Right renal pelvis (tissue), 4 donors: ENCODE measurements around the gene YARS1. TPM values are rescaled to one million over a fixed set of nuclear protein-coding genes. Genes with fewer than 3 reads are reported as not detected.

ENCODE experiments used
- DNase-seq, 4 donors: peaks; one replicate each; pipeline ENCODE4 v3.0.0-alpha.2; 2013; ENCODE audit warnings: low read depth in 4 of 4, low spot score in 3 of 4, missing footprints in 1 of 4
- polyA plus RNA-seq, 4 donors: library from polyadenylated mRNA; unstranded; fragments of 120-200 nt; gene quantifications; one replicate each; pipeline ENCODE4 v1.2.1, GENCODE V29; 2013; ENCODE audit not compliant: insufficient read length in 4 of 4

Gene YARS1
- polyA plus RNA-seq: 10 to 100 TPM; 56.2 to 60.3 (median 59.1) TPM

- DNase-seq: peak; percentile 94 to 97 (median 95)
These were observed at the start of gene YARS1, which contains the start of gene S100PBP for GRCh38 chr1:32817159-32817814. TSS of gene YARS1 (minus strand) at chr1:32817358. CDS start at chr1:32817244, 114 bp downstream. TSS of gene S100PBP (plus strand) at chr1:32817653. CDS start at chr1:32826100, 8,447 bp downstream.

GRCh38 chr1:32865639-32866405 lies 48.7 kb upstream of the YARS1 start:
- no peak for DNase-seq

GRCh38 chr1:32864375-32865019 lies 47.3 kb upstream of the YARS1 start:
- no peak for DNase-seq

GRCh38 chr1:32863881-32864245 lies 46.7 kb upstream of the YARS1 start:
- DNase-seq: no peak

- no peak for DNase-seq
These were observed 46.2 kb upstream of the YARS1 start for GRCh38 chr1:32863218-32863880.

GRCh38 chr1:32861904-32862695 lies 44.9 kb upstream of the YARS1 start:
- no peak for DNase-seq

- DNase-seq: no peak
These were observed 43.4 kb upstream of the YARS1 start for GRCh38 chr1:32860566-32860965.

GRCh38 chr1:32859915-32860314 lies 42.8 kb upstream of the YARS1 start:
- no peak for DNase-seq

GRCh38 chr1:32858791-32859190 lies 41.6 kb upstream of the YARS1 start:
- DNase-seq: no peak

GRCh38 chr1:32858136-32858535 lies 41.0 kb upstream of the YARS1 start:
- DNase-seq: no peak

GRCh38 chr1:32855861-32856617 lies 38.9 kb upstream of the YARS1 start:
- no peak for DNase-seq

- DNase-seq: no peak
These were observed 31.4 kb upstream of the YARS1 start for GRCh38 chr1:32848354-32849063.

- DNase-seq: no peak
These were observed 14.7 kb upstream of the YARS1 start for GRCh38 chr1:32831878-32832277.

GRCh38 chr1:32830092-32830852 lies 13.1 kb upstream of the YARS1 start:
- no peak for DNase-seq

- DNase-seq: peak in 1 of 4 donors; percentile 10
These were observed 11.2 kb upstream of the YARS1 start for GRCh38 chr1:32828341-32828740.

- no peak for DNase-seq
These were observed 8.0 kb upstream of the YARS1 start for GRCh38 chr1:32825181-32825580.

GRCh38 chr1:32818804-32819541 lies 1.8 kb upstream of the YARS1 start:
- peak in 1 of 4 donors; percentile 7 for DNase-seq
